ENCODE measurements around the gene CD99.
"Not testable (repeated sequence)": the region's sequence is repeated elsewhere in the genome, so short reads cannot be mapped to it uniquely, and the experiment has no call there.

DNA sequence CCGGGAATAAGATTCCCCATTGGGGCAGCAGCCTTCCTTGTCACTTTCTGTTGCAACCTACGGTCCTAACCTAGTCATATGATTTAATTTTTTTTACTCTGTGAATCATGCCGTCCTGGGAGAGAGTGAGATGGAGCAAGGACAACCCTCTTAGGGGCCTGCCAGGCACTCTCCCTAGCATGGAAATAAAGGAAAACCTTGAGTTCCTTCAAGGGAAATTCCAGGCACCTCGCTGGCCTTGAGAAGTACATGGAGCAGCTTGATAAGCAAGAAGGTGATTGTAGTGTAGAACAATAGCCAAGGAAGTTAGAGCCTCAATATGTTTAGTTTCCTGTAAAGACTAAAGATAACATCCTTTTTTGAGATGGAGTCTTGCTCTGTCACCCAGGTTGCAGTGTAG, 71.6 kb downstream of the CD99 start:
- TF ChIP-seq, protein P1, sequence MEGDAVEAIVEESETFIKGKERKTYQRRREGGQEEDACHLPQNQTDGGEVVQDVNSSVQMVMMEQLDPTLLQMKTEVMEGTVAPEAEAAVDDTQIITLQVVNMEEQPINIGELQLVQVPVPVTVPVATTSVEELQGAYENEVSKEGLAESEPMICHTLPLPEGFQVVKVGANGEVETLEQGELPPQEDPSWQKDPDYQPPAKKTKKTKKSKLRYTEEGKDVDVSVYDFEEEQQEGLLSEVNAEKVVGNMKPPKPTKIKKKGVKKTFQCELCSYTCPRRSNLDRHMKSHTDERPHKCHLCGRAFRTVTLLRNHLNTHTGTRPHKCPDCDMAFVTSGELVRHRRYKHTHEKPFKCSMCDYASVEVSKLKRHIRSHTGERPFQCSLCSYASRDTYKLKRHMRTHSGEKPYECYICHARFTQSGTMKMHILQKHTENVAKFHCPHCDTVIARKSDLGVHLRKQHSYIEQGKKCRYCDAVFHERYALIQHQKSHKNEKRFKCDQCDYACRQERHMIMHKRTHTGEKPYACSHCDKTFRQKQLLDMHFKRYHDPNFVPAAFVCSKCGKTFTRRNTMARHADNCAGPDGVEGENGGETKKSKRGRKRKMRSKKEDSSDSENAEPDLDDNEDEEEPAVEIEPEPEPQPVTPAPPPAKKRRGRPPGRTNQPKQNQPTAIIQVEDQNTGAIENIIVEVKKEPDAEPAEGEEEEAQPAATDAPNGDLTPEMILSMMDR (CRISPR knock-in tag; IDR thresholded peaks at IDR 0.05) = not testable (repeated sequence)
- TF ChIP-seq EZH2 (conservative IDR thresholded peaks at IDR 0.05; ENCODE audit: low read depth, low read length); REPIN1 (CRISPR knock-in tag; IDR thresholded peaks at IDR 0.05; ENCODE audit: borderline replicate concordance, low read depth); POLR2A (IDR thresholded peaks at IDR 0.05; ENCODE audit: insufficient read depth in 1 of 2, low read depth in 2 of 2, low read length in 2 of 2); POLR2AphosphoS5 (IDR thresholded peaks at IDR 0.05; ENCODE audit: low read depth, low read length); ATF4 (CRISPR knock-in tag; IDR thresholded peaks at IDR 0.05): not testable (repeated sequence)

Data from HepG2 (cell line).